Activated naive CD4-positive, alpha-beta T cell treated with anti-CD3 and anti-CD28 coated beads, Interleukin-2, amount 10 ng/mL, durations not matched to agents 7 days and 5 days (primary cell): ENCODE results near the gene HSD17B8.

Experiments used
- CTCF ChIA-PET: fragments of 350-600 bp; sonication (Branson Sonifier 250); formaldehyde crosslinking; loops from one replicate; lab custom pipeline; 2021; ENCODE audit warnings: antibody characterized with exemption; lab: Charles Lee
- DNase-seq: peaks from one replicate; pipeline ENCODE4 v3.0.0-alpha.2; 2020
- H3K27ac Mint-ChIP-seq: one replicate; pipeline ENCODE4 v1.8.0; 2021; ENCODE audit warnings: mild to moderate bottlenecking, moderate library complexity, mixed read lengths
- H3K27me3 Mint-ChIP-seq: one replicate; pipeline ENCODE4 v1.8.0; 2021; ENCODE audit warnings: mild to moderate bottlenecking, mixed read lengths
- H3K36me3 Mint-ChIP-seq: one replicate; pipeline ENCODE4 v1.8.0; 2021; ENCODE audit warnings: mixed read lengths
- H3K4me1 Mint-ChIP-seq: one replicate; pipeline ENCODE4 v1.8.0; 2021; ENCODE audit warnings: mixed read lengths
- H3K4me3 Mint-ChIP-seq: one replicate; pipeline ENCODE4 v1.8.0; 2021; ENCODE audit warnings: mild to moderate bottlenecking, moderate library complexity, mixed read lengths
- H3K9me3 Mint-ChIP-seq: one replicate; pipeline ENCODE4 v1.8.0; 2021; ENCODE audit warnings: mixed read lengths

HSD17B8 gene

DNA sequence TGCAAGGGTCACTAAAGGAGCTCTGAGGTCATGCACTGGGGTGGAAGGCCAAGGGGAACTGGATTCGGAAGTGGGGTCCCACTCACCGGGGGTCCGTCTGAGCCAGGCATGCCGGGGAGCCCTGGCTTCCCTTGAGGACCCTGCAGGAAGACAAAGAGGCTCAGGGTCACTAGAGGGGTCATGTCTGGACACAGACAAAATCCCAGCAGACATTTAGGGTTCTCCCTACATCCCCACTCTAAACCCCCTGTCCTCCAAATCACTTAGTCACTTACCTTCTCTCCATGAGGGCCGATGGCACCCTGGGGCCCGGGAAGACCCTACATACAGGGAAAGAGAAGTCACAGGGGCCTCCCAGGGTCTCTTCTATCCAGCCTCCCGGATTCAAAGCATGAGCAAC, 27.5 kb upstream of the HSD17B8 start:
- CTCF ChIA-PET = interaction anchor here (1.4 kb wide), 1 partner anchor 16 kb away, joined by 3 read pairs; no protein-coding TSS in a partner anchor
- no peaks in the 10 kb centered on the region for H3K9me3 Mint-ChIP-seq
- DNase-seq = no peak
- no peak overlapping the region for H3K4me3 Mint-ChIP-seq
- H3K4me1 Mint-ChIP-seq = no peaks in the 10 kb centered on the region
- H3K36me3 Mint-ChIP-seq = no peaks in the 10 kb centered on the region
- H3K27me3 Mint-ChIP-seq = peaks cover 76% of the 10 kb centered on the region
- no peak overlapping the region for H3K27ac Mint-ChIP-seq

DNA sequence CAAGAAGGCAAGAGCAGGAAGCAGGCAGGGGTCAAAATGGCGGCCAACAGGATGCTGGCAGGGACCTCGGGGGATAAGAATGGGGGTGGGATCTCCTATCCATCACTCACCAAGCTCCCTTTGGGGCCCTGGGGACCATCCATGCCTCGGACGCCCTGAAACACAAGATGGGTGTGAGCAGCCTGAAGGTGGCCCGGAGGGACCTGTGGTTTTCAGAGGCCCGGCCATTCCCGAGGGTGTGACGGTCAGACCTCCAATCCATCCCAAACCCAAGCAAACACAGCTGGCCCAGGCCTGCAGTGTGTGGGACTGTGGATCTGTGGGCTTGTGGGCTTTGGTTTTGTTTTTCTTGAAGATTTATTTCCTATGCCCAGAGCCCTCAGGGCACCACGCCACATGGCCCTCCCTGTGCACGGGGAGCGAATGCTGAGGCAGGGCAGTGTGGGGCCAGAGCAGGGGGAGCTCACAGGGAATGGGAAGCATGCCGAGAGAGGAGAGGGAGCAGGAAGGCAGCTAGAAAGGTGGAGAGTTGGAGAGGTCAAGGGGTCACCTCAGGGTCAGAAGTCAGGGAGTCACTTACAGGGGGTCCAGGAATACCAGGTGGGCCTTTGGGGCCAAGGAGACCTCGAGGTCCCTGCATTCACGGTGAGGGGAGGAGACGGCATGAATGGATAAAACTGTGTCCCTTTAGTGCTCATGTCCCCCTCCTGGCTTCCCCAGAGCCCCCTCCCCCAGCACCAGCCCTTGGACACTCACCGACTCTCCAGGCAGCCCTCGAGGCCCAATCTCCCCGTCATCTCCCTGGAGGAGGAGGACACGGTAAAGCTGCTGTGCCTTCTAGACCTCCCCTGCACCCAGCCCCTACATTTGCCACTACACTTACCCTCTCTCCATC, 26.7 kb upstream of the HSD17B8 start:
- DNase-seq = no peak

DNA sequence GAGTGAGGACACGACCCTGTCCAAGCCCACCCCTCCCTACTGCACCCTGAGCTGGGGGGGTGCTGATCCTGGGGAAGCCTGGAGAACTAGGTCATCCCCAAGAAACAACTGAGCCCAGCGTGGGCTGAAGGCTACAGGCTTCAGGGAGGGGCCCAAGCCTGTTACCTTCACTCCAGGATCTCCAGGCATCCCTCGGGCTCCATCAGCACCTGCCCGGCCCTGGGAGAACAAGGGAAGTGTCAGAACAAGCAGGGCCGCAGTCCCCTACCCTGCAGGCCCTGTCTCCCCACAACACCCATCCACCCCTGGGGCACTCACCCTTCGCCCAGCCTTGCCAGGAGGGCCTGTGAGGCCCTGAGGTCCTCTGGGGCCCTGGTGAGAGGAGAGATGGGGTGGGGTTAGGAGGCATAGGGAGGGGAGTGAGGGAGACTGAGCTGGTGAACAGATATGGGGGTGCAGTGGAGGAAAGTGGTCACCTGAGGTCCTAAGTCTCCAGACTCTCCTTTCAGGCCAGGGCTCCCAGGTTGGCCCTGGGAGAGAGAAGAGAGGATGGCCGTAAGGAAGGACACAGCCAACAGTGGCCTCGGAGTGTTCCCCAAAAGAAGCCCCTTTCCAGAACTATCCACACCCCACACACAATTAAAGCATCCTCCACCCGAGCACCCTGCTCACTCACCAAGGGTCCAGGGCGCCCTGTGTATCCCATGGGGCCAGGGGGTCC, 25.5 kb upstream of the HSD17B8 start:
- peaks cover 60% of the 10 kb centered on the region for H3K27me3 Mint-ChIP-seq
- CTCF ChIA-PET = interaction anchor here (0.8 kb wide), 1 partner anchor 55 kb away, joined by 3 read pairs; no protein-coding TSS in a partner anchor
- H3K27ac Mint-ChIP-seq = no peak overlapping the region
- H3K9me3 Mint-ChIP-seq = peaks cover 13% of the 10 kb centered on the region
- H3K4me3 Mint-ChIP-seq = no peak overlapping the region
- H3K36me3 Mint-ChIP-seq = peaks cover 14% of the 10 kb centered on the region
- peaks cover 14% of the 10 kb centered on the region for H3K4me1 Mint-ChIP-seq
- no peak for DNase-seq

More for the DNA sequence above, 26.7 kb upstream of the HSD17B8 start:
- Mint-ChIP-seq H3K4me3 (no peak overlapping the region), H3K27me3 (peaks cover 71% of the 10 kb centered on the region), H3K4me1 (peaks cover 3% of the 10 kb centered on the region), H3K9me3 (peaks cover 2% of the 10 kb centered on the region), H3K36me3 (peaks cover 3% of the 10 kb centered on the region), H3K27ac (no peak overlapping the region)
- CTCF ChIA-PET = interaction anchor here (1.4 kb wide), 1 partner anchor 17 kb away, joined by 3 read pairs; no protein-coding TSS in a partner anchor

DNA sequence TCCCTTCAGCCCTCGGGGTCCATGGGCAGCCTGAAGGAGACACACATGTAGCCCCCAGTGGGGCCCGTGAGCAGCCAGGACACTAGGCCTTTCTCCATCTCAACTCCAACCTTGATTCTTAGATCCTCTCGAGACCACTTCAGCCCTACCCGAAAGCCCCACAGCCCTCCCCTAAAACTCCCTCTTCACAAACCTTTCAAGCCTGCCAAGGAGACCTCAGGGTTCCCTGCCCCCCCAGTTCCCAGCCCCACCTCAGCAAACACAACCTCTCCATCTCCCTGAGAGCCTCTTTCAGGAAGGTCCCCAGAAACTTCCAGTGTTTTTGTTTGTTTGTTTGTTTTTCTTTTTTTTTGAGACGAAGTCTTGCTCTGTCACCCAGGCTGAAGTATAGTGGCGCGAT, 23.3 kb upstream of the HSD17B8 start:
- H3K27ac Mint-ChIP-seq = no peak overlapping the region
- CTCF ChIA-PET = interaction anchor here (1.3 kb wide), 1 partner anchor 55 kb away, joined by 4 read pairs; no protein-coding TSS in a partner anchor
- DNase-seq = no peak
- H3K4me1 Mint-ChIP-seq = peaks cover 21% of the 10 kb centered on the region
- peaks cover 13% of the 10 kb centered on the region for H3K9me3 Mint-ChIP-seq
- peaks cover 56% of the 10 kb centered on the region for H3K27me3 Mint-ChIP-seq
- peaks cover 22% of the 10 kb centered on the region for H3K36me3 Mint-ChIP-seq
- no peak overlapping the region for H3K4me3 Mint-ChIP-seq

DNA sequence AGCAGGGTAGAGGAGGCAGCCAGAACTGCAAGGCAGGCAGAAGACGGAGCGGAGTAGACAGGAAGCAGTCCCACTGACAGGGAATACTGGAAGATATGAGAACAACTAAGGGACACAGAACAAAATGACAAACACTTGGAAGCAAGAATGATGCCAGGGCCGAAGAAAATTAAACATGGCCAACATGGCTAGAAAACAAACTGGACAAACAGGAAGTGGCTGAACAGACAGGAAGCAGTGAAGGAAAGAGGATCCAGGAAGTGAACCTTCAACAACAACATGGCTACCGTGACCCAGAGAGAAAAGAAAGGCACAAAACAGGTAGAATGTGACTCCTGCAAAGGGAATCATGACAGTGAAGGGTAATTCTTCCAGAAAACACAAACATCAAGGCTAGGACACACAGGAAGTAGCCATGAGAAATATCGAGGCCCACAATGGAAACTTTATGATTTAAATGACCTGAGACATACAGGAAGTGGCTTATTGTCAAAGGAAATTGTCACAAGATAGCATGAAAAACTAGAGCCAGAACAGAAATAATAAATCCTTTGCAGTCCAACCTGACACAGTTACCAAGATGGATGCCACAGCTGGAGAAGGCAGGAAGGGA, 21.3 kb upstream of the HSD17B8 start:
- H3K36me3 Mint-ChIP-seq = peaks cover 22% of the 10 kb centered on the region
- H3K4me3 Mint-ChIP-seq = no peak overlapping the region
- peaks cover 21% of the 10 kb centered on the region for H3K4me1 Mint-ChIP-seq
- peak overlapping the region; percentile 90 for H3K27ac Mint-ChIP-seq
- no peak for DNase-seq
- CTCF ChIA-PET = interaction anchor here (1.0 to 1.1 kb wide), 2 partner anchors 15 to 65 kb away, joined by 3 to 4 read pairs; no protein-coding TSS in a partner anchor
- H3K27me3 Mint-ChIP-seq = peaks cover 64% of the 10 kb centered on the region
- peaks cover 13% of the 10 kb centered on the region for H3K9me3 Mint-ChIP-seq

DNA sequence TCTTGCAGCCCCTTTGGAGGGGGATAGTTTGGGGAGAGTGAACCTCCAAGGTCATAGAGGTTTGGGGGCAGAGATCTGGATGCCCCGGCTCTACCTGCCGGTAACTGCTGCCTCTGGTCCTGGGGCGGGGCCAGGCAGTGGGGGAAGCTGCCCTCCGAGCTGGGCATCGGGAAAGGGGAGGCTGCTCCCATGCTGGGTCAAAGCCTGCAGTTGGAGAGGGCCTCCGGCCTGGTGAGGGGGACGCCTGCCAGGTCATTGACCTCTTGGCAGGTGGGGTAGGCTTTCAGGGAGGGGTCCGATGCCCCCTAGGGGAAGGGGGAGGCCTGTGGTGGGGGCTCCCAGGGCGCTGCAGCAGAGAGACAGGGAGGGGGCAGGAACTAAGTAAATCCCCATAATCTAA, 19.3 kb upstream of the HSD17B8 start:
- DNase-seq = no peak
- no peak overlapping the region for H3K27ac Mint-ChIP-seq
- peaks cover 69% of the 10 kb centered on the region for H3K27me3 Mint-ChIP-seq
- CTCF ChIA-PET = no interaction called here
- no peak overlapping the region for H3K4me3 Mint-ChIP-seq
- peaks cover 21% of the 10 kb centered on the region for H3K4me1 Mint-ChIP-seq
- peaks cover 22% of the 10 kb centered on the region for H3K36me3 Mint-ChIP-seq
- peaks cover 13% of the 10 kb centered on the region for H3K9me3 Mint-ChIP-seq

DNA sequence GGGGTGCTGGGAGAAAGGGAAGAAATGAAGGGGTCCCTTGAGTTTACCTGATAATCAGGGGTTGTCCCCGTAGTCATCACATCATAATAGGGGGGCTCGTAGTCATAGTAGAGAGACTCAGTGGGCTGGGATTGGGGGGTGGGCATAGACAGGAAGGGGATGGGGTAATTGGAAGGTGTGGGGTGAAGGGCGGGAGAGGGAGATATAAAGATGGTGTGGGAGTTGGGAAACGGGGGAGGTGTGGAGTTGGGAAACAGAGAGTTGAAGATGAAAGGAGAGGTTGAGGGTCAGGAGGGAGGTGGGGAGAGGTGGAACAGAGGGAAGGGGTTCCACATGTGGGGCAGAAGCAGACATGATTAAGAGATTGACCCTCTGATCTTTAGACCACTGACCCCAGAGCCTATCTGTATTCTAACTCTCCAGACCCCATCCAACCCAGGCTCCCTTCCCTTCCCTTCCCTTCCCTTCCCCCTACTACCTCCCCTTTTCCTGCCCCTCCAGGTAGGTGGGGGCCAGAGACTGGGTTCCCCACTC, 18.7 kb upstream of the HSD17B8 start:
- CTCF ChIA-PET = no interaction called here
- H3K27ac Mint-ChIP-seq = no peak overlapping the region
- H3K4me3 Mint-ChIP-seq = no peak overlapping the region
- peaks cover 22% of the 10 kb centered on the region for H3K36me3 Mint-ChIP-seq
- H3K27me3 Mint-ChIP-seq = peaks cover 70% of the 10 kb centered on the region
- DNase-seq = no peak
- H3K4me1 Mint-ChIP-seq = peaks cover 21% of the 10 kb centered on the region
- peaks cover 13% of the 10 kb centered on the region for H3K9me3 Mint-ChIP-seq

DNA sequence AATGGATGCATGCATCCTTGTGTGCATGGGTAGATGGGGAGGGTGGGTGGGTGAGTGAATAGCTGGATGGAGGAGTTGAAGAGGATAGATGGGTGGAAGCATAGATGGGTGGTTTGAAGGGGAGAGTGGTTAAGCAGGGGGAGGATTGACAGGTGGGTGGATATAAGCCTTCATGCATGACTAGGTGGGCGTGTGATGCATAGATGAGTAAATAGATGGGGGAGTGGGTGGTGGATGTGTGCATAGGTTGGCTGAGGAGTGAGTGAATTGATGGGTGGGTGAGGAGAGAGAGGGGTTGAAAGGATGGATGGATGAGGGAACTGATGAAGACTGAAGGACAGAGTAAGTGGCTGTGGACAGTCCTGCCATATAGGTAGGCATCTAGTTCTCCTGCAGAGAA, 16.6 kb upstream of the HSD17B8 start:
- Mint-ChIP-seq H3K27ac (no peak overlapping the region), H3K36me3 (peaks cover 20% of the 10 kb centered on the region), H3K4me1 (peaks cover 28% of the 10 kb centered on the region), H3K4me3 (no peak overlapping the region), H3K9me3 (peaks cover 11% of the 10 kb centered on the region), H3K27me3 (peaks cover 81% of the 10 kb centered on the region)
- DNase-seq = no peak
- CTCF ChIA-PET = no interaction called here

DNA sequence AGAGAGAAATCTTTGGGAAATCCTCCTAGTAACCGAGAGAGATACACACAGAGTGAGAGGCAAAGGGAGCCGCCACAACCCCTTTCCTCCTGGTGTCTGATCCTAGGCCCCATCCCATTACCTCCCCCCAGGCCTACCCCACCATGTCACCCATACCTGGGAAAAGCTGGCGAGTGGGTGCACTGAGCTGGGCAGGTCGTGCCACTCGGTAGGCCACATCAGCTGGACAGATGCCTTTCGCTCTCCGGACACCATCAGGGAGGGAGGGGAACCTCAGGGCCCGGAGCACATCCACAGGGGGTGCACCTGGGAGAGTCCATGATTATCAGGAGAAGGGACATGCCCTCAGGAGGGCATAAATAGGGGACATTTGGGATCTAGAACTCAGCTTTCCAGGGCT, 15.3 kb upstream of the HSD17B8 start:
- CTCF ChIA-PET = interaction anchor here (1.0 kb wide), 1 partner anchor 30 kb away, joined by 3 read pairs; no protein-coding TSS in a partner anchor

DNA sequence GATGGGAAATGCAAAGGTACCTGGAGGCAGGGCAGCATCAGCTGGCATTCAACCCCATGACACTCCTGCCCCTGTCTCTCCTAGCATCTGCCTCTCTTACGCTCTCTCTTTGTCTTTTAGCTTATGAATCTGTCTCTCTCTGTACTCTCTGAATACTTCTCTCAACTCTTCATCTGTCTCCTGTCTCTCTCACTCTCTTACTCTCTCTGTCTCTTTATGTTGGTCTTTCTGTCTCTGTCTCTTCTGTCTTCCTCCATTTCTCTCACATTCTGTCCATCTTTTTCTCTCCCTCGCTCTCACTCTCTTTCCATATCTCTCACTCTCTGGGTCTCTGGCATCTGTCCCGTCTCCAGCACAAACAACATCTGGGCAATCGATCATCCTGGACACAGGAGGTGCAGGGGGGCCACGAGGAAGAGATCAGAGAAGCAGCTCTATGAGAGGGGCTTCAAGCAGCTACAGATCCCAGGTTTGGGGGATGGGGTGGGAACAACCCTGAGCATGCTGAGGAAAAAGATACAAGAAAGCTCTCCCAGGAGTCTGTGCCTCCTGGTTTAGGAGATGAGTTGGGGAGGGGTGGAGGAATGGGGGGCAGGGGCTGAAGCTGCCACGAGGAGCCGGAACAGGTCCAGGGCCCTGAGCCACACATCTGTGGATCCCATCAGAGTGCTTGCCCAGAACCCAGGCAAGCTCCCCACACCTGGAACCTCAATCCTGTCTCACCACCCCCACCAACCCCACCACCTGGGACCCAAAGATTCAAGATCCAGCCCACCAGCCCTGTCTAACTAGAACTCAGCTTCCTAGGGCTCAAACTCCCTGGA, 14.6 kb upstream of the HSD17B8 start:
- CTCF ChIA-PET = interaction anchor here (1.0 kb wide), 1 partner anchor 31 kb away, joined by 3 read pairs; no protein-coding TSS in a partner anchor
- no peak overlapping the region for H3K4me3 Mint-ChIP-seq
- peaks cover 87% of the 10 kb centered on the region for H3K27me3 Mint-ChIP-seq
- DNase-seq = no peak
- no peak overlapping the region for H3K27ac Mint-ChIP-seq
- H3K36me3 Mint-ChIP-seq = peaks cover 12% of the 10 kb centered on the region
- no peaks in the 10 kb centered on the region for H3K9me3 Mint-ChIP-seq
- H3K4me1 Mint-ChIP-seq = peaks cover 14% of the 10 kb centered on the region

More for the DNA sequence above, 15.3 kb upstream of the HSD17B8 start:
- no peak overlapping the region for H3K4me3 Mint-ChIP-seq
- H3K4me1 Mint-ChIP-seq = peaks cover 19% of the 10 kb centered on the region
- DNase-seq = no peak
- H3K9me3 Mint-ChIP-seq = no peaks in the 10 kb centered on the region
- H3K36me3 Mint-ChIP-seq = peaks cover 12% of the 10 kb centered on the region
- no peak overlapping the region for H3K27ac Mint-ChIP-seq
- H3K27me3 Mint-ChIP-seq = peaks cover 91% of the 10 kb centered on the region

DNA sequence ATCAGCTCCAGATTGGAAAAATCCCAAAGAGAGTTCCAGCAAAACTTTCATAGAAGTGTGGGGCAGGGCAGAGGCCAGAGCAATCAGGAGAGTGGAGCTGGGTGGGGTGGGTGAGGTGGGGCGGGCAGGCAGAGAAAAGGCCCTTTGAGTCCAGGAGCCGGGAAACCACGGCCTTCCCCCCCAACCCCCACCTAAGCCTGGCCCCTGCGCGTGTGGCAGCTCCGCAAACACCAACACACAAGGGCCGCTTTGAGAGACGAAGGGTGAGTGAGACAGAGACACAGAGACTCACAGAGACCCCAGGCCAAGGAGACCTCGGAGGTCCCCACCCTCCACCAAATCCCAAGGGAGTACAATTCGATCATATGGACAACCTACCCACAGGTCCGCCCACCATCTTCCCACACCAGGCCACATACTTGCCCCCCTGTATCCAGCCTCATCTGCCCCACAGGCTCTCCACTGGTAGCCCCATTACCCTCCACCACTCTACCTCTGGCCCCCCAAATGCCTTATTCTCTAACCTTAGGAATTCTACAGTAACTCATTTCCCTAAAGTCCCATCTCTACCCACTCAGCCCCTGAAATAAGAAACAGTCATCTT, 13.8 kb upstream of the HSD17B8 start:
- Mint-ChIP-seq H3K4me1 (peaks cover 14% of the 10 kb centered on the region), H3K36me3 (peaks cover 19% of the 10 kb centered on the region), H3K4me3 (no peak overlapping the region), H3K27me3 (peaks cover 81% of the 10 kb centered on the region), H3K27ac (no peak overlapping the region), H3K9me3 (no peaks in the 10 kb centered on the region)
- CTCF ChIA-PET = no interaction called here
- DNase-seq = no peak

DNA sequence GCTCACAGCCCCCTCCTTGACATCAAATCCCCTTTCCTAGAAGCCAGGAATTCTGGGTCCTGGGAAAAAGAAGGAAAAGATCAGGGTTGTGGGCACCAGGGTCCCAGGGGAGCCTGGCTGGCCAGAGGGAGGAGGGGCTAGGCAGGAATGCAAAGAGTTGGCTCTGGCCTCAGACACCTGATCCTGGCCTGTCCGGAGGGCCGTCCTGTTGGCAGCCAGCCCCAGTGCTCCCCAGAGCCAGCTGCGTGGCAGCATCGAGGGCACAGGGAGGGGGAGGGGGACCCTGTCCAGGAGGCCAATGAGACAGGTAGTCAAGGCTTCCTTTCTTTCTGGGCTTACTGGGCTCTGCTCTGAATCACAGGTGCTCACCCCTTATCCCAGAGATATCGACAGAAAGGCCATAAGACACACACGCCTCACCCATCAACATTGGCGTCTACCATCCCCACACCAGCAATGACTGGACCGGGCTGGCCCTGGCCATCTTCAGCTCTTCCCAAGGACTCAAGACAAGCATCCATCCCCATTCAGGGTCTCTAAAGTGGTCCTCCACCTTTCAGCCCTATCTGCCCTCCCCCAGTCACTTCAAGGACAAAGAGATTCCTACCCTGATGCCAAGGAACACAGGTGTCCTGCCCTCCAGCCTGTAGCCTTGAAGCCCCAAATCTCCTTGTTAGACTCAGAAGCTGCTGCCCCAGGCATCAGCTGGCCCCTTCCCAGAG, 12.9 kb upstream of the HSD17B8 start:
- CTCF ChIA-PET = interaction anchor here (0.7 kb wide), 1 partner anchor 31 kb away, joined by 3 read pairs; no protein-coding TSS in a partner anchor
- H3K36me3 Mint-ChIP-seq = peaks cover 29% of the 10 kb centered on the region
- peaks cover 71% of the 10 kb centered on the region for H3K27me3 Mint-ChIP-seq
- H3K4me3 Mint-ChIP-seq = no peak overlapping the region
- H3K27ac Mint-ChIP-seq = no peak overlapping the region
- peaks cover 14% of the 10 kb centered on the region for H3K4me1 Mint-ChIP-seq
- no peaks in the 10 kb centered on the region for H3K9me3 Mint-ChIP-seq
- DNase-seq = no peak
